Stomach smooth muscle (tissue), 2 donors: ENCODE measurements around the gene UNKL.

Experiments
- H3K27ac ChIP-seq: one replicate; pipeline ENCODE4 v1.7.0; 2013; ENCODE audit warnings: mild to moderate bottlenecking, low read length, inconsistent platforms
- H3K27me3 ChIP-seq, 2 donors: one replicate each; pipeline ENCODE4 v1.7.0; 2013; ENCODE audit warnings: low read length in 2 of 2; ENCODE audit not compliant: insufficient read depth in 2 of 2, control insufficient read depth in 1 of 2
- H3K36me3 ChIP-seq, 2 donors: one replicate each; pipeline ENCODE4 v1.7.0; 2013; ENCODE audit warnings: low read length in 2 of 2; ENCODE audit not compliant: control insufficient read depth in 2 of 2, insufficient read depth in 2 of 2
- H3K4me1 ChIP-seq: one replicate; pipeline ENCODE4 v1.7.0; 2013; ENCODE audit warnings: low read length; ENCODE audit not compliant: control insufficient read depth, insufficient read depth
- H3K4me3 ChIP-seq, 2 donors: one replicate each; pipeline ENCODE4 v1.7.0; 2013; ENCODE audit warnings: low read length in 2 of 2
- H3K9ac ChIP-seq, 2 donors: one replicate each; pipeline ENCODE4 v1.7.0; 2013; ENCODE audit warnings: low read length in 2 of 2, mild to moderate bottlenecking in 1 of 2
- H3K9me3 ChIP-seq, 2 donors: one replicate each; pipeline ENCODE4 v1.7.0; 2013; ENCODE audit warnings: low read length in 2 of 2; ENCODE audit not compliant: control insufficient read depth in 2 of 2
- donor health status: healthy.
- donor health status: Pancreatic carcinoma.

Gene UNKL

DNA sequence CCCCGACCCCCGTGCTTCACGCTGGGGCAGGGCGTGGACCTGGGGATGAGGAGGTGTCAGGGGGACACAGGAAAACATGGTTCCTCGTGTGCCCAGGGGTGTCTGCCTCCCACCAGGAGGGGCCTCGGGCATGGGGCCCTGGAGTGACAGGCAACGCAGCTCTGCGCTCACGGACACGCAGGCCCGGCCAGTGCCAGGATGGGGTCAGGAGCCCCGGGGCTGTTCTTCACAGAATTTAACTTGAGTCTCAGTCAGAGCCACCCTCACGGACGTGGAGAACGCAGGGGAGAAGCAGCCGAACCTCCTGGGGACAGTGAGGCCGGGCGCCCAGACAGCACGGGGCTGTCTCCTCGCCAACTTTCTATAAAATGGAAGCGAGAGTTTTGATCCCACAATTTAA is 16.7 kb downstream of the UNKL start:
- H3K4me1 ChIP-seq = no peaks in the 10 kb centered on the region
- no peaks in the 10 kb centered on the region for H3K27me3 ChIP-seq
- H3K9ac ChIP-seq = no peak overlapping the region
- H3K36me3 ChIP-seq = peaks cover 24 to 36% of the 10 kb centered on the region in 2 donors
- no peak overlapping the region for H3K4me3 ChIP-seq
- no peaks in the 10 kb centered on the region for H3K9me3 ChIP-seq
- no peak overlapping the region for H3K27ac ChIP-seq

DNA sequence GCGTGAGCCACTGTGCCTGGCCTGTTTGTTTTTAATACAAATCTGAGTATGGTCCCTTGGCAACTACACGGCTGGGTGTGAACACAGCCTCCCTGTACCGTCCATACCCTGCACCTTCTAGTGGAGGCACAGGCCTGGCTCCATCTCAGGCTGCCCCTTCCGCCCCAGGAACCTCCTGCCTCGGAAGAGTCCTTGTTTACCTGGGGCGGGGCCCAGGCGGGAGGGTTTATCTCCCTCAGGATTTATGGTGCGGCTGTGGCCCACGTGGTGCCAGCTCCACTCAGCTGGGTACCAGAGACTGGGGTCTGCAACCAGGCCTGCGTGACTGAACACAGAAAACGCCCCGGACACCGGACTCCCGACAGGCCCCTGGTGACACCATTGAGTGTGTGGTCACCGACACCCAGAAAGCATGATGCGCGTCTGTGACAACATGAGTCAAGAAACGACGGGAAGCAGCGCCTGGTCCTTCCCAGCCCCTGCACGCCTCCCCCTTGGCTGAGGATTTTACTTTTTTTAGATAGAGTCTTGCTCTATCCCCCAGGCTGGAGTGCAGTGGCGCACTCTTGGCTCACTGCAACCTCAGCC is 19.0 kb downstream of the UNKL start:
- no peak overlapping the region for H3K4me3 ChIP-seq
- H3K27ac ChIP-seq = no peak overlapping the region
- H3K9ac ChIP-seq = no peak overlapping the region
- no peaks in the 10 kb centered on the region for H3K9me3 ChIP-seq
- no peaks in the 10 kb centered on the region for H3K4me1 ChIP-seq
- H3K36me3 ChIP-seq = peaks cover 19 to 34% of the 10 kb centered on the region in 2 donors
- H3K27me3 ChIP-seq = no peaks in the 10 kb centered on the region

GRCh38 chr16:1394367-1394951 is 20.0 kb downstream of the UNKL start:
- peaks cover 18 to 33% of the 10 kb centered on the region in 2 donors for H3K36me3 ChIP-seq
- no peaks in the 10 kb centered on the region for H3K9me3 ChIP-seq
- no peak overlapping the region for H3K4me3 ChIP-seq
- H3K9ac ChIP-seq = no peak overlapping the region
- no peaks in the 10 kb centered on the region for H3K4me1 ChIP-seq
- no peaks in the 10 kb centered on the region for H3K27me3 ChIP-seq
- no peak overlapping the region for H3K27ac ChIP-seq

GRCh38 chr16:1393613-1394176 is 20.8 kb downstream of the UNKL start:
- no peaks in the 10 kb centered on the region for H3K4me1 ChIP-seq
- H3K36me3 ChIP-seq = peaks cover 14 to 26% of the 10 kb centered on the region in 2 donors
- H3K9ac ChIP-seq = no peak overlapping the region
- H3K27ac ChIP-seq = no peak overlapping the region
- no peak overlapping the region for H3K4me3 ChIP-seq
- H3K27me3 ChIP-seq = no peaks in the 10 kb centered on the region
- no peaks in the 10 kb centered on the region for H3K9me3 ChIP-seq

DNA sequence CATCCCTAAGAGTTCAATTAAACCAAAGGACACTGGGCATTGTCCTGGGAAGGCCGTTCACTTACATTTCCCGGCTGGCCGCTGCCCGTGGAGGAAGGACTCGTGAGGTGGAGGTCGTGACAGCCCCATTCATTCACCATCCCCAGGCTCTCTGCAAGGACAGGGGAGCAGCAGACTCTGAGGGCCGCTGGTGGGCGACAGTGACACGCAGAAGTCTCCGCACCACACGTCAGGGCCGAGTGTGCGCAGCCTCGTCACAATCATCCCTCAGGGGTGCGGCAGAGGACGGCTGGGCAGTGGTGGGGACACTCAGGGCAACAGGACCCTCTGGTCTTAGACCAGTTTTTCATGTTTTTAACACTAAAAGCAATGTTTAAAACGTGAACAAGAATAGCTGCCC is 21.7 kb downstream of the UNKL start:
- H3K27ac ChIP-seq = no peak overlapping the region
- no peaks in the 10 kb centered on the region for H3K27me3 ChIP-seq
- H3K4me1 ChIP-seq = no peaks in the 10 kb centered on the region
- no peak overlapping the region for H3K4me3 ChIP-seq
- peaks cover 14 to 23% of the 10 kb centered on the region in 2 donors for H3K36me3 ChIP-seq
- no peak overlapping the region for H3K9ac ChIP-seq
- H3K9me3 ChIP-seq = no peaks in the 10 kb centered on the region

DNA sequence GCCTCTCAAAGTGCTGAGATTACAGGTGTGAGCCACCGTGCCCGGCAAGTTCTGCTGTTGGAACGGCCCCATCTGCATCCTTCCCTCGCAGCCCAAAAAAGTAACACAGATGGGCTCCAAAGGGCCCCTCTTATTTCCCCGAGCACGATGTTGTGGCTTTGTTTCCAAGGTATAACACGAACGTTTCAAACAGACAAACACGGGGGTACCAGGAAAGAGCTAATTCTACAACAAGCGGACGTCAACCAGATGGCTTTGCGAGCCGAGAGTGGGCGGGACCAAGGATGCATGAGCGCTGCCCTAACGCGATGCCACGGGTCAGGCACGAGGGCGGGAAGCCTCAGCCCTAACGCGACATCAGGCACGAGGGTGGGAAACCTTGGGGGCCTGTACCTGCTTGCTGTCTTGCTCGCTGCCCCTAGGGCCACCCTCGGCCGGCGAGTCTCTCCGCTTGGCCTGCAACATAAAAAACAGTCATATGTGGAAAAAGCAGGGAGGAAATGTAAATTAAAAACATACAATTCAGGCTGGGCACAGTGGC is 24.2 kb downstream of the UNKL start:
- peaks cover 11 to 22% of the 10 kb centered on the region in 2 donors for H3K36me3 ChIP-seq
- H3K9me3 ChIP-seq = no peaks in the 10 kb centered on the region
- H3K9ac ChIP-seq = no peak overlapping the region
- no peaks in the 10 kb centered on the region for H3K27me3 ChIP-seq
- H3K27ac ChIP-seq = no peak overlapping the region
- no peak overlapping the region for H3K4me3 ChIP-seq
- H3K4me1 ChIP-seq = no peaks in the 10 kb centered on the region

- Histone ChIP-seq H3K4me3 (no peak overlapping the region), H3K27ac (no peak overlapping the region), H3K9ac (no peak overlapping the region), H3K36me3 (peaks cover 11 to 22% of the 10 kb centered on the region in 2 donors), H3K4me1 (no peaks in the 10 kb centered on the region), H3K27me3 (no peaks in the 10 kb centered on the region), H3K9me3 (no peaks in the 10 kb centered on the region)
Observed at GRCh38 chr16:1389762-1390161, 24.7 kb downstream of the UNKL start.

- Histone ChIP-seq H3K9ac (no peak overlapping the region), H3K36me3 (peaks cover 0 to 9% of the 10 kb centered on the region in 2 donors), H3K4me3 (no peak overlapping the region), H3K9me3 (no peaks in the 10 kb centered on the region), H3K27me3 (no peaks in the 10 kb centered on the region), H3K27ac (no peak overlapping the region), H3K4me1 (no peaks in the 10 kb centered on the region)
Observed at GRCh38 chr16:1387331-1387730, 27.2 kb downstream of the UNKL start.

DNA sequence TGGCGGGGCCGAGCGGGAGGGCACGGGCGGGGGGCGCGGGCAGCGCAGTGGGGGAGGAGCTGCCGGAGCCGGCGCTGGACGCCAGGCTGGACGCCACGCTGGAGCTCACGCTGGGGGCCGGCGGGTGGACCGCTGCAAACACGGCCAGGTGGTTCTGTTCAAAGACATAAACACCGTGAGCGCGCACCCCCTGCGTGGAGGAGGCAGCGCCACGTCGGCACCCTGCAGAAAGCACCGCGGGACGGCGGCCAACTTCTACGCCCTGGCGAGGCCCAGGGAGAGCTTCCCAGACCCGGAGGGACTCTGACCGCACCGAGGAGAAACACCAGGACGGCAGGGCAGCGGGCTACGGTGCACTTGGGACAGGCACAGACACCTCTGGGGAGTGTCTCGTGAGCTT is 29.3 kb downstream of the UNKL start:
- H3K9ac ChIP-seq = no peak overlapping the region
- no peaks in the 10 kb centered on the region for H3K9me3 ChIP-seq
- no peaks in the 10 kb centered on the region for H3K4me1 ChIP-seq
- no peaks in the 10 kb centered on the region for H3K27me3 ChIP-seq
- no peak overlapping the region for H3K4me3 ChIP-seq
- peaks cover 3 to 7% of the 10 kb centered on the region in 2 donors for H3K36me3 ChIP-seq
- no peak overlapping the region for H3K27ac ChIP-seq

- peaks cover 3 to 6% of the 10 kb centered on the region in 2 donors for H3K36me3 ChIP-seq
- H3K4me3 ChIP-seq = no peak overlapping the region
- no peaks in the 10 kb centered on the region for H3K27me3 ChIP-seq
- no peak overlapping the region for H3K27ac ChIP-seq
- no peaks in the 10 kb centered on the region for H3K9me3 ChIP-seq
- H3K4me1 ChIP-seq = peaks cover 8% of the 10 kb centered on the region
- H3K9ac ChIP-seq = no peak overlapping the region
Observed at GRCh38 chr16:1383556-1383955, 30.9 kb downstream of the UNKL start.
